ENCODE results near the gene FMO2.

The FMO2 gene

GRCh38 chr1:171258943-171259342 is 73.8 kb downstream of the FMO2 start:
- DNase-seq: no peak
